ENCODE measurements around the gene LY86.

LY86 gene

GRCh38 chr6:6682225-6682624, 93.7 kb downstream of the LY86 start:
- no peak for DNase-seq (ENCODE audit: low spot score)

- no peak for DNase-seq (ENCODE audit: low spot score)
Measured at GRCh38 chr6:6683969-6684833, 95.7 kb downstream of the LY86 start.

- DNase-seq (ENCODE audit: low spot score): no peak
Measured at GRCh38 chr6:6685249-6686040, 96.9 kb downstream of the LY86 start.

- DNase-seq (ENCODE audit: low spot score): no peak
Measured at GRCh38 chr6:6686176-6686575, 97.7 kb downstream of the LY86 start.

GRCh38 chr6:6686748-6687601, 98.5 kb downstream of the LY86 start:
- peak; percentile 57 for DNase-seq (ENCODE audit: low spot score)

- no peak for DNase-seq (ENCODE audit: low spot score)
Measured at GRCh38 chr6:6688283-6688682, 99.8 kb downstream of the LY86 start.

GRCh38 chr6:6688951-6689350, 100.4 kb downstream of the LY86 start:
- DNase-seq (ENCODE audit: low spot score): no peak

- no peak for DNase-seq (ENCODE audit: low spot score)
Measured at GRCh38 chr6:6689400-6690143, 101.1 kb downstream of the LY86 start.

- no peak for DNase-seq (ENCODE audit: low spot score)
Measured at GRCh38 chr6:6690144-6690483, 101.6 kb downstream of the LY86 start.

GRCh38 chr6:6694368-6694780, 105.9 kb downstream of the LY86 start:
- no peak for DNase-seq (ENCODE audit: low spot score)

- no peak for DNase-seq (ENCODE audit: low spot score)
Measured at GRCh38 chr6:6694825-6695624, 106.5 kb downstream of the LY86 start.

- DNase-seq (ENCODE audit: low spot score): no peak
Measured at GRCh38 chr6:6695625-6696276, 107.2 kb downstream of the LY86 start.

- DNase-seq (ENCODE audit: low spot score): no peak
Measured at GRCh38 chr6:6696867-6697531, 108.5 kb downstream of the LY86 start.

- DNase-seq (ENCODE audit: low spot score): no peak
Measured at GRCh38 chr6:6697620-6698019, 109.1 kb downstream of the LY86 start.

- no peak for DNase-seq (ENCODE audit: low spot score)
Measured at GRCh38 chr6:6699741-6700367, 111.3 kb downstream of the LY86 start.

- no peak for DNase-seq (ENCODE audit: low spot score)
Measured at GRCh38 chr6:6700407-6701270, 112.1 kb downstream of the LY86 start.

- no peak for DNase-seq (ENCODE audit: low spot score)
Measured at GRCh38 chr6:6701864-6702263, 113.3 kb downstream of the LY86 start.

- DNase-seq (ENCODE audit: low spot score): no peak
Measured at GRCh38 chr6:6703699-6704098, 115.2 kb downstream of the LY86 start.
